ENCODE results near the gene MAP2K5.

Gene MAP2K5

GRCh38 chr15:67828278-67828968, 285.9 kb downstream of the MAP2K5 start:
- DNase-seq: no peak

- no peak for DNase-seq
These were observed 286.6 kb downstream of the MAP2K5 start for GRCh38 chr15:67828969-67829646.

GRCh38 chr15:67829647-67830504, 287.4 kb downstream of the MAP2K5 start:
- DNase-seq: no peak

GRCh38 chr15:67831363-67831762, 288.9 kb downstream of the MAP2K5 start:
- no peak for DNase-seq

GRCh38 chr15:67832031-67832551, 289.6 kb downstream of the MAP2K5 start:
- DNase-seq: no peak

GRCh38 chr15:67832897-67833709, 290.6 kb downstream of the MAP2K5 start:
- no peak for DNase-seq

GRCh38 chr15:67833710-67834511, 291.4 kb downstream of the MAP2K5 start:
- peak; percentile 31 for DNase-seq

GRCh38 chr15:67834581-67835296, 292.2 kb downstream of the MAP2K5 start:
- DNase-seq: no peak

GRCh38 chr15:67835297-67836133, 293.0 kb downstream of the MAP2K5 start:
- DNase-seq: no peak

GRCh38 chr15:67836134-67836455, 293.6 kb downstream of the MAP2K5 start:
- DNase-seq: no peak

GRCh38 chr15:67836477-67836876, 294.0 kb downstream of the MAP2K5 start:
- DNase-seq: peak; percentile 31

GRCh38 chr15:67836955-67837354, 294.5 kb downstream of the MAP2K5 start:
- no peak for DNase-seq

- peak; percentile 46 for DNase-seq
These were observed 296.4 kb downstream of the MAP2K5 start for GRCh38 chr15:67838789-67839332.

GRCh38 chr15:67839499-67839928, 297.0 kb downstream of the MAP2K5 start:
- peak; percentile 49 for DNase-seq

GRCh38 chr15:67839929-67840748, 297.6 kb downstream of the MAP2K5 start, which contains the start of gene RNU6-1:
Gene RNU6-1, minus strand, starts transcription at chr15:67840045.
- peak; percentile 88 for DNase-seq

GRCh38 chr15:67840749-67841512, 298.4 kb downstream of the MAP2K5 start:
- peak; percentile 35 for DNase-seq

- no peak for DNase-seq
These were observed 298.9 kb downstream of the MAP2K5 start for GRCh38 chr15:67841513-67841762.

- no peak for DNase-seq
These were observed 300.6 kb downstream of the MAP2K5 start for GRCh38 chr15:67843092-67843501.

Measured in fibroblast of skin of back (primary cell).